ENCODE measurements around the gene SNCB. TPM values are rescaled to one million over a fixed set of nuclear protein-coding genes. Genes with fewer than 3 reads are reported as not detected.

SNCB gene
- total and polyA plus RNA-seq, 2 of the 13 experiments (the other 11 are each of a cell fraction or from before 2014, with no cell fraction given), result not detected

DNA sequence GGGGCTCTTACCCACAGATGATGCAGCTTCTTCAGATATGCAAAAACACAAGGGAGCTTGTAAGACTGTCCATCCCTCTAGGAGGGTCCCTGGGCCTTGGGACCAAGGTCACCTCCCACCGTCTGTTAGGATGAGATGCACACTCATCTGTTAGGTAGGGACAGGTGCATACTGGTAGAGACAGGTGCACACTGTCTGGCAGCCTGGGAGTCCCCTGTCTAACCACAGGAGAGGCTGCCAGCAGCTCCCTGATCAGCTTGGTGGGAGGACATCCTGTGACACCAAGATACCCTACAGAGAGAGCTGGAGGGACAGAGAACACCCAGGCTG lies 30.2 kb upstream of the SNCB start (continued):
- TF ChIP-seq ZBTB26 (CRISPR knock-in tag; IDR thresholded peaks at IDR 0.05; ENCODE audit: borderline replicate concordance) (no peak), SRY (CRISPR knock-in tag; IDR thresholded peaks at IDR 0.05) (no peak), TAF1 (CRISPR knock-in tag; IDR thresholded peaks at IDR 0.05) (no peak), NR2F1 (CRISPR knock-in tag; IDR thresholded peaks at IDR 0.05) (no peak), JDP2 (CRISPR knock-in tag; IDR thresholded peaks at IDR 0.05; ENCODE audit: borderline replicate concordance) (no peak), EP300 (IDR thresholded peaks at IDR 0.05; ENCODE audit: low read depth in 2 of 2, low read length in 2 of 2) (no peak), EP300 (CRISPR knock-in tag; IDR thresholded peaks at IDR 0.05; ENCODE audit: borderline replicate concordance) (0 out of 2 replicates have a peak, but pooled peaks have one; percentile 6), FOSL1 (CRISPR knock-in tag; IDR thresholded peaks at IDR 0.05; ENCODE audit: borderline replicate concordance) (no peak)
- TF ChIP-seq, protein P1, sequence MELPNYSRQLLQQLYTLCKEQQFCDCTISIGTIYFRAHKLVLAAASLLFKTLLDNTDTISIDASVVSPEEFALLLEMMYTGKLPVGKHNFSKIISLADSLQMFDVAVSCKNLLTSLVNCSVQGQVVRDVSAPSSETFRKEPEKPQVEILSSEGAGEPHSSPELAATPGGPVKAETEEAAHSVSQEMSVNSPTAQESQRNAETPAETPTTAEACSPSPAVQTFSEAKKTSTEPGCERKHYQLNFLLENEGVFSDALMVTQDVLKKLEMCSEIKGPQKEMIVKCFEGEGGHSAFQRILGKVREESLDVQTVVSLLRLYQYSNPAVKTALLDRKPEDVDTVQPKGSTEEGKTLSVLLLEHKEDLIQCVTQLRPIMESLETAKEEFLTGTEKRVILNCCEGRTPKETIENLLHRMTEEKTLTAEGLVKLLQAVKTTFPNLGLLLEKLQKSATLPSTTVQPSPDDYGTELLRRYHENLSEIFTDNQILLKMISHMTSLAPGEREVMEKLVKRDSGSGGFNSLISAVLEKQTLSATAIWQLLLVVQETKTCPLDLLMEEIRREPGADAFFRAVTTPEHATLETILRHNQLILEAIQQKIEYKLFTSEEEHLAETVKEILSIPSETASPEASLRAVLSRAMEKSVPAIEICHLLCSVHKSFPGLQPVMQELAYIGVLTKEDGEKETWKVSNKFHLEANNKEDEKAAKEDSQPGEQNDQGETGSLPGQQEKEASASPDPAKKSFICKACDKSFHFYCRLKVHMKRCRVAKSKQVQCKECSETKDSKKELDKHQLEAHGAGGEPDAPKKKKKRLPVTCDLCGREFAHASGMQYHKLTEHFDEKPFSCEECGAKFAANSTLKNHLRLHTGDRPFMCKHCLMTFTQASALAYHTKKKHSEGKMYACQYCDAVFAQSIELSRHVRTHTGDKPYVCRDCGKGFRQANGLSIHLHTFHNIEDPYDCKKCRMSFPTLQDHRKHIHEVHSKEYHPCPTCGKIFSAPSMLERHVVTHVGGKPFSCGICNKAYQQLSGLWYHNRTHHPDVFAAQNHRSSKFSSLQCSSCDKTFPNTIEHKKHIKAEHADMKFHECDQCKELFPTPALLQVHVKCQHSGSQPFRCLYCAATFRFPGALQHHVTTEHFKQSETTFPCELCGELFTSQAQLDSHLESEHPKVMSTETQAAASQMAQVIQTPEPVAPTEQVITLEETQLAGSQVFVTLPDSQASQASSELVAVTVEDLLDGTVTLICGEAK (IDR thresholded peaks at IDR 0.05), result no peak
- TF ChIP-seq, protein P1 (CRISPR knock-in tag; IDR thresholded peaks at IDR 0.05), result no peak
